ENCODE data around the gene CST6.

DNA sequence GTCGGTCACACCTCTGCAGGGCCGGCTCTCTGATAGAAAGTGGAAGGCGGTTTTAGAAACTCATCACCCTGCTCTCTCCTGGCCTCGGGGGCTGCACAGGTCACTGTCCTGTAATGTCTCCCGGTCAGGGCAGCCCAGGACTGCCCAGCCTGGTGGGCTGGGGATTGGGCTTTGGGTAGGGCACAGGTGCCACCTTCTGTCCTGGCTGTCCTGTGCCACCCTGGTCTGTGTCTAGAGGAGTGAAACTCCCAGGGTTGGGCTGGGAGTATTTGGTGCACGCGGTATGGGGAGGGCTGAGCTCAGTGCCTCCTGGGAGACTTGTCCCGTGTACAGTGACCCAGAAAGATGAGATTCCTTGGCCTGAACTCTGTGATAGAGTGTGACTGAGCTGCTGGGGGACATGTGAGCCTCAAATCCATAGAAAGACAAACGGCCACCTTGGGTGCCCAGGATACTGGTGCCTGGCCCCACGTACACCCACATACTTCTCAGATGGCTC, 32.5 kb upstream of the CST6 start:
- TF ChIP-seq, protein P1, sequence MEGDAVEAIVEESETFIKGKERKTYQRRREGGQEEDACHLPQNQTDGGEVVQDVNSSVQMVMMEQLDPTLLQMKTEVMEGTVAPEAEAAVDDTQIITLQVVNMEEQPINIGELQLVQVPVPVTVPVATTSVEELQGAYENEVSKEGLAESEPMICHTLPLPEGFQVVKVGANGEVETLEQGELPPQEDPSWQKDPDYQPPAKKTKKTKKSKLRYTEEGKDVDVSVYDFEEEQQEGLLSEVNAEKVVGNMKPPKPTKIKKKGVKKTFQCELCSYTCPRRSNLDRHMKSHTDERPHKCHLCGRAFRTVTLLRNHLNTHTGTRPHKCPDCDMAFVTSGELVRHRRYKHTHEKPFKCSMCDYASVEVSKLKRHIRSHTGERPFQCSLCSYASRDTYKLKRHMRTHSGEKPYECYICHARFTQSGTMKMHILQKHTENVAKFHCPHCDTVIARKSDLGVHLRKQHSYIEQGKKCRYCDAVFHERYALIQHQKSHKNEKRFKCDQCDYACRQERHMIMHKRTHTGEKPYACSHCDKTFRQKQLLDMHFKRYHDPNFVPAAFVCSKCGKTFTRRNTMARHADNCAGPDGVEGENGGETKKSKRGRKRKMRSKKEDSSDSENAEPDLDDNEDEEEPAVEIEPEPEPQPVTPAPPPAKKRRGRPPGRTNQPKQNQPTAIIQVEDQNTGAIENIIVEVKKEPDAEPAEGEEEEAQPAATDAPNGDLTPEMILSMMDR (IDR thresholded peaks at IDR 0.05 in 8 of 11, conservative IDR thresholded peaks at IDR 0.05 in 3 of 11) = no peak
- TF ChIP-seq POLR2A (IDR thresholded peaks at IDR 0.05) (no peak), POLR2AphosphoS5 (IDR thresholded peaks at IDR 0.05) (no peak)

All from spleen (tissue), 7 donors.